HepG2 (cell line): ENCODE measurements around the gene EPB41L5.
"Not testable (repeated sequence)": the region's sequence is repeated elsewhere in the genome, so short reads cannot be mapped to it uniquely, and the experiment has no call there.

Experiments used
- EZH2 ChIP-seq: conservative IDR thresholded peaks from 2 replicates; pipeline ENCODE4 v1.6.1; 2012; ENCODE audit warnings: mild to moderate bottlenecking, low read depth, low read length, moderate library complexity
- YY1 ChIP-seq: IDR thresholded peaks from 2 replicates; pipeline ENCODE4 v1.6.1; 2011; ENCODE audit warnings: low read length, low read depth, moderate library complexity, mild to moderate bottlenecking; ENCODE audit not compliant: insufficient read depth, insufficient replicate concordance
- ZNF101 ChIP-seq: sonication (generic); formaldehyde crosslinking; IDR thresholded peaks from 2 replicates; pipeline ENCODE4 v1.4.0; 2020; ENCODE audit warnings: mild to moderate bottlenecking, low read depth, missing genetic modification reagents, borderline replicate concordance
- ZNF510 ChIP-seq: sonication (generic); formaldehyde crosslinking; IDR thresholded peaks from 2 replicates; pipeline ENCODE4 v1.4.0; 2020; ENCODE audit warnings: low read depth, mild to moderate bottlenecking, missing genetic modification reagents
- TF ChIP-seq, protein P1 (sequence below): sonication (generic); formaldehyde crosslinking; IDR thresholded peaks from 2 replicates; pipeline ENCODE4 v1.5.0; 2020; ENCODE audit warnings: mild to moderate bottlenecking, missing genetic modification reagents, moderate library complexity
- TF ChIP-seq, protein P2 (sequence below): sonication (generic); formaldehyde crosslinking; IDR thresholded peaks from 2 replicates; pipeline ENCODE4 v1.4.0; 2020; ENCODE audit warnings: missing genetic modification reagents
- TF ChIP-seq, protein P3 (sequence below): sonication (generic); formaldehyde crosslinking; IDR thresholded peaks from 2 replicates; pipeline ENCODE4 v1.9.0; 2021; ENCODE audit warnings: mild to moderate bottlenecking, missing genetic modification reagents
- TF ChIP-seq, protein P4 (sequence below): sonication (generic); formaldehyde crosslinking; IDR thresholded peaks from 2 replicates; pipeline ENCODE4 v1.8.0; 2022; ENCODE audit warnings: mild to moderate bottlenecking, missing genetic modification reagents, borderline replicate concordance

DNA sequence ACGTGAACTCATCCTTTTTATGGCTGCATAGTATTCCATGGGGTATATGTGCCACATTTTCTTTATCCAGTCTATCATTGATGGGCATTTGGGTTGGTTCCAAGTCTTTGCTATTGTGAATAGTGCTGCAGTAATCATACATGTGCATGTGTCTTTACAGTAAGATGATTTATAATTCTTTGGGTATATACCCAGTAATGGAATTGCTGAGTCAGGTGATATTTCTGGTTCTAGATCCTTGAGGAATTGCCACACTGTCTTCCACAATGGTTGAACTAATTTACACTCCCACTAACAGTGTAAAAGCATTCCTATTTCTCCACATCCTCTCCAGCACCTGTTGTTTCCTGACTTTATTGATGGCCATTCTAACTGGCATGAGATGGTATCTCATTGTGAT, 9.6 kb downstream of the EPB41L5 start:
- not testable (repeated sequence) for TF ChIP-seq EZH2; YY1; ZNF101; ZNF510 (CRISPR knock-in tag)
- TF ChIP-seq, protein P1, sequence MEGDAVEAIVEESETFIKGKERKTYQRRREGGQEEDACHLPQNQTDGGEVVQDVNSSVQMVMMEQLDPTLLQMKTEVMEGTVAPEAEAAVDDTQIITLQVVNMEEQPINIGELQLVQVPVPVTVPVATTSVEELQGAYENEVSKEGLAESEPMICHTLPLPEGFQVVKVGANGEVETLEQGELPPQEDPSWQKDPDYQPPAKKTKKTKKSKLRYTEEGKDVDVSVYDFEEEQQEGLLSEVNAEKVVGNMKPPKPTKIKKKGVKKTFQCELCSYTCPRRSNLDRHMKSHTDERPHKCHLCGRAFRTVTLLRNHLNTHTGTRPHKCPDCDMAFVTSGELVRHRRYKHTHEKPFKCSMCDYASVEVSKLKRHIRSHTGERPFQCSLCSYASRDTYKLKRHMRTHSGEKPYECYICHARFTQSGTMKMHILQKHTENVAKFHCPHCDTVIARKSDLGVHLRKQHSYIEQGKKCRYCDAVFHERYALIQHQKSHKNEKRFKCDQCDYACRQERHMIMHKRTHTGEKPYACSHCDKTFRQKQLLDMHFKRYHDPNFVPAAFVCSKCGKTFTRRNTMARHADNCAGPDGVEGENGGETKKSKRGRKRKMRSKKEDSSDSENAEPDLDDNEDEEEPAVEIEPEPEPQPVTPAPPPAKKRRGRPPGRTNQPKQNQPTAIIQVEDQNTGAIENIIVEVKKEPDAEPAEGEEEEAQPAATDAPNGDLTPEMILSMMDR (CRISPR knock-in tag), result not testable (repeated sequence)
- TF ChIP-seq, protein P2, sequence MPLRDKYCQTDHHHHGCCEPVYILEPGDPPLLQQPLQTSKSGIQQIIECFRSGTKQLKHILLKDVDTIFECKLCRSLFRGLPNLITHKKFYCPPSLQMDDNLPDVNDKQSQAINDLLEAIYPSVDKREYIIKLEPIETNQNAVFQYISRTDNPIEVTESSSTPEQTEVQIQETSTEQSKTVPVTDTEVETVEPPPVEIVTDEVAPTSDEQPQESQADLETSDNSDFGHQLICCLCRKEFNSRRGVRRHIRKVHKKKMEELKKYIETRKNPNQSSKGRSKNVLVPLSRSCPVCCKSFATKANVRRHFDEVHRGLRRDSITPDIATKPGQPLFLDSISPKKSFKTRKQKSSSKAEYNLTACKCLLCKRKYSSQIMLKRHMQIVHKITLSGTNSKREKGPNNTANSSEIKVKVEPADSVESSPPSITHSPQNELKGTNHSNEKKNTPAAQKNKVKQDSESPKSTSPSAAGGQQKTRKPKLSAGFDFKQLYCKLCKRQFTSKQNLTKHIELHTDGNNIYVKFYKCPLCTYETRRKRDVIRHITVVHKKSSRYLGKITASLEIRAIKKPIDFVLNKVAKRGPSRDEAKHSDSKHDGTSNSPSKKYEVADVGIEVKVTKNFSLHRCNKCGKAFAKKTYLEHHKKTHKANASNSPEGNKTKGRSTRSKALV, result not testable (repeated sequence)
- TF ChIP-seq, protein P3, sequence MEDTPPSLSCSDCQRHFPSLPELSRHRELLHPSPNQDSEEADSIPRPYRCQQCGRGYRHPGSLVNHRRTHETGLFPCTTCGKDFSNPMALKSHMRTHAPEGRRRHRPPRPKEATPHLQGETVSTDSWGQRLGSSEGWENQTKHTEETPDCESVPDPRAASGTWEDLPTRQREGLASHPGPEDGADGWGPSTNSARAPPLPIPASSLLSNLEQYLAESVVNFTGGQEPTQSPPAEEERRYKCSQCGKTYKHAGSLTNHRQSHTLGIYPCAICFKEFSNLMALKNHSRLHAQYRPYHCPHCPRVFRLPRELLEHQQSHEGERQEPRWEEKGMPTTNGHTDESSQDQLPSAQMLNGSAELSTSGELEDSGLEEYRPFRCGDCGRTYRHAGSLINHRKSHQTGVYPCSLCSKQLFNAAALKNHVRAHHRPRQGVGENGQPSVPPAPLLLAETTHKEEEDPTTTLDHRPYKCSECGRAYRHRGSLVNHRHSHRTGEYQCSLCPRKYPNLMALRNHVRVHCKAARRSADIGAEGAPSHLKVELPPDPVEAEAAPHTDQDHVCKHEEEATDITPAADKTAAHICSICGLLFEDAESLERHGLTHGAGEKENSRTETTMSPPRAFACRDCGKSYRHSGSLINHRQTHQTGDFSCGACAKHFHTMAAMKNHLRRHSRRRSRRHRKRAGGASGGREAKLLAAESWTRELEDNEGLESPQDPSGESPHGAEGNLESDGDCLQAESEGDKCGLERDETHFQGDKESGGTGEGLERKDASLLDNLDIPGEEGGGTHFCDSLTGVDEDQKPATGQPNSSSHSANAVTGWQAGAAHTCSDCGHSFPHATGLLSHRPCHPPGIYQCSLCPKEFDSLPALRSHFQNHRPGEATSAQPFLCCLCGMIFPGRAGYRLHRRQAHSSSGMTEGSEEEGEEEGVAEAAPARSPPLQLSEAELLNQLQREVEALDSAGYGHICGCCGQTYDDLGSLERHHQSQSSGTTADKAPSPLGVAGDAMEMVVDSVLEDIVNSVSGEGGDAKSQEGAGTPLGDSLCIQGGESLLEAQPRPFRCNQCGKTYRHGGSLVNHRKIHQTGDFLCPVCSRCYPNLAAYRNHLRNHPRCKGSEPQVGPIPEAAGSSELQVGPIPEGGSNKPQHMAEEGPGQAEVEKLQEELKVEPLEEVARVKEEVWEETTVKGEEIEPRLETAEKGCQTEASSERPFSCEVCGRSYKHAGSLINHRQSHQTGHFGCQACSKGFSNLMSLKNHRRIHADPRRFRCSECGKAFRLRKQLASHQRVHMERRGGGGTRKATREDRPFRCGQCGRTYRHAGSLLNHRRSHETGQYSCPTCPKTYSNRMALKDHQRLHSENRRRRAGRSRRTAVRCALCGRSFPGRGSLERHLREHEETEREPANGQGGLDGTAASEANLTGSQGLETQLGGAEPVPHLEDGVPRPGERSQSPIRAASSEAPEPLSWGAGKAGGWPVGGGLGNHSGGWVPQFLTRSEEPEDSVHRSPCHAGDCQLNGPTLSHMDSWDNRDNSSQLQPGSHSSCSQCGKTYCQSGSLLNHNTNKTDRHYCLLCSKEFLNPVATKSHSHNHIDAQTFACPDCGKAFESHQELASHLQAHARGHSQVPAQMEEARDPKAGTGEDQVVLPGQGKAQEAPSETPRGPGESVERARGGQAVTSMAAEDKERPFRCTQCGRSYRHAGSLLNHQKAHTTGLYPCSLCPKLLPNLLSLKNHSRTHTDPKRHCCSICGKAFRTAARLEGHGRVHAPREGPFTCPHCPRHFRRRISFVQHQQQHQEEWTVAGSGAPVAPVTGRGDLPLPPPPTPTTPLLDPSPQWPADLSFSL (CRISPR knock-in tag), result not testable (repeated sequence)
- TF ChIP-seq, protein P4, sequence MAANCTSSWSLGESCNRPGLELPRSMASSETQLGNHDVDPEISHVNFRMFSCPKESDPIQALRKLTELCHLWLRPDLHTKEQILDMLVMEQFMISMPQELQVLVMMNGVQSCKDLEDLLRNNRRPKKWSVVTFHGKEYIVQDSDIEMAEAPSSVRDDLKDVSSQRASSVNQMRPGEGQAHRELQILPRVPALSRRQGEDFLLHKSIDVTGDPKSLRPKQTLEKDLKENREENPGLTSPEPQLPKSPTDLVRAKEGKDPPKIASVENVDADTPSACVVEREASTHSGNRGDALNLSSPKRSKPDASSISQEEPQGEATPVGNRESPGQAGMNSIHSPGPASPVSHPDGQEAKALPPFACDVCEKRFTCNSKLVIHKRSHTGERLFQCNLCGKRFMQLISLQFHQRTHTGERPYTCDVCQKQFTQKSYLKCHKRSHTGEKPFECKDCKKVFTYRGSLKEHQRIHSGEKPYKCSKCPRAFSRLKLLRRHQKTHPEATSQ (CRISPR knock-in tag), result not testable (repeated sequence)
